NCI-H1694 (cell line): ENCODE measurements around the gene PTPRH.

Experiments
- DNase-seq: peaks from one replicate; lab custom pipeline; 2025; lab: John Stamatoyannopoulos, UW

Gene PTPRH

DNA sequence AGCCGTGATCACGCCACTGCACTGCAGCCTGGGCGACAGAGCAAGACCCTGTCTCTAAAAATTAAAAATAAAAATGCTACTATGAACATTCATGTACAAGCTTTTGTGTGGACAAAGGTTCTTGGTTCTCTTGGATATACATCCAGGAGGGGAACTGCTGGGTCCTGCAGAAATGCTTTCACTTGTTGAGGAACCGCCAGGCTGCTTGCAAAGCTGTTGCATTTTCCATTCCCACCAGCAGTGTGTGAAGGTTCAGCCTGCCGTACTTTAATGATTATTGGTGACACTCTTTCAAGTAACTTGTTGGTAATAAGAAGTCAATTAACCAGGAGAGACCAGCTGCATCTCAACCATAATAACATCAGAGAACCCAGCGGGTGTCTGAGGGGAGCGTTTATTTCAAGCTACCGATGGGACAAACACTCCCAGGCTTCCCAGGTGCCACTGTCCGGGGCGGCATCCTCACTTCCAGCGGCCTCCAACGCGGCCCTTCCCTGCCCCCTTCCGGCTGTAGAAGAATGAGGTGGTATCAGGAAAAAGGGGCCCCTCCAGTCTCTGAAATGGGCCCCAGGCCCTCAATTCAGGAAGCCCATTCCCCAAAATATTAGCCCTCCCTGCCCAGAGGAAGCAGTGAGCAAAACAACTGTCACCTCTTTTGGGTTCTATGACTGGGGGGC lies 76.7 kb downstream of the PTPRH start:
- DNase-seq = no peak

DNA sequence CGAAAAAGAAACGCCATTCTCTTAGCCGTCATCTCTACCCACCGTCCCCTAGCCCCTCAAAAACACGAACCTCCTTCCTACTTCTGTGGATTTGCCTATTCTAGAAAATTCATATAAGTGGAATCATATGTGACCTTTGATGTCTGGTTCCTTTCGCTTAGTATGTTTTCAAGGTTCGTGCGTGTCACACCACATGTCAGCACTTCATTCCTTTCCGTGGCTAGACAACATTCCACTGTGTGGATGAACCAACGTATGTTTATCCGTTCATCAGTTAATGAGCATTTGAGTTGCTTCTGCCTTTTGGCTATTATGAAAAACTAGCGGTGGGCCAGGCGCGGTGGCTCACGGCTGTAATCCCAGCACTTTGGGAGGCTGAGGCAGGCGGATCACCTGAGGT lies 77.9 kb downstream of the PTPRH start:
- no peak for DNase-seq
